DOHH2 (cell line): Measurements from ENCODE around the gene CREB5.

Source experiments
- H3F3A ChIP-seq: fragments of 200-600 bp; sonication (generic), shearing (Covaris generic); 2 replicates; pipeline ENCODE4 v1.6.0; 2016; ENCODE audit warnings: antibody characterized with exemption, mild to moderate bottlenecking; ENCODE audit not compliant: control insufficient read depth, insufficient read depth
- H3K27ac ChIP-seq: fragments of 200-600 bp; sonication (generic); 2 replicates; pipeline ENCODE4 v1.5.1; 2014; ENCODE audit warnings: low read depth, mild to moderate bottlenecking, low read length, moderate library complexity
- H3K27me3 ChIP-seq: fragments of 200-600 bp; sonication (generic); 2 replicates; pipeline ENCODE4 v1.6.1; 2014; ENCODE audit warnings: mild to moderate bottlenecking, low read length, mixed read lengths; ENCODE audit not compliant: control insufficient read depth
- H3K36me3 ChIP-seq: fragments of 200-600 bp; sonication (generic); 2 replicates; pipeline ENCODE4 v1.6.1; 2014; ENCODE audit warnings: mild to moderate bottlenecking, low read length, moderate library complexity, mixed read lengths; ENCODE audit not compliant: control insufficient read depth
- H3K4me1 ChIP-seq: fragments of 200-600 bp; sonication (generic); 2 replicates; pipeline ENCODE4 v1.6.1; 2014; ENCODE audit warnings: mild to moderate bottlenecking, low read length, mixed read lengths; ENCODE audit not compliant: control insufficient read depth
- H3K4me2 ChIP-seq: fragments of 200-600 bp; sonication (generic); 2 replicates; pipeline ENCODE4 v1.6.0; 2014; ENCODE audit warnings: mild to moderate bottlenecking, low read length, moderate library complexity
- H3K4me3 ChIP-seq: fragments of 200-600 bp; sonication (generic); 2 replicates; pipeline ENCODE4 v1.5.1; 2014; ENCODE audit warnings: mild to moderate bottlenecking, low read length, mixed read lengths
- H3K79me2 ChIP-seq: fragments of 200-600 bp; sonication (generic); 2 replicates; pipeline ENCODE4 v1.6.1; 2014; ENCODE audit warnings: mild to moderate bottlenecking, low read length, mixed read lengths; ENCODE audit not compliant: control insufficient read depth
- H3K9me2 ChIP-seq: fragments of 200-600 bp; sonication (generic); replicated peaks from 2 replicates; pipeline ENCODE4 v1.6.1; 2014; ENCODE audit warnings: mild to moderate bottlenecking, low read length, mixed read lengths; ENCODE audit not compliant: control insufficient read depth
- H3K9me3 ChIP-seq: fragments of 200-600 bp; sonication (generic); 2 replicates; pipeline ENCODE4 v1.6.1; 2014; ENCODE audit warnings: antibody characterized with exemption, low read length, mixed read lengths; ENCODE audit not compliant: control insufficient read depth, insufficient read depth
- H4K20me1 ChIP-seq: fragments of 200-600 bp; sonication (generic); 2 replicates; pipeline ENCODE4 v1.6.0; 2014; ENCODE audit warnings: low read depth, mild to moderate bottlenecking, antibody characterized with exemption, low read length, moderate library complexity; ENCODE audit not compliant: control insufficient read depth, insufficient read depth
- CTCF ChIP-seq: fragments of 200-600 bp; sonication (generic); IDR thresholded peaks from one replicate; pipeline ENCODE4 v1.5.1; 2014; ENCODE audit warnings: antibody characterized with exemption, mild to moderate bottlenecking, low read depth, low read length; ENCODE audit not compliant: poor library complexity, severe bottlenecking
- EZH2phosphoT487 ChIP-seq: fragments of 200-600 bp; sonication (generic); IDR thresholded peaks from 2 replicates; pipeline ENCODE4 v1.6.1; 2017; ENCODE audit warnings: borderline replicate concordance, mild to moderate bottlenecking, antibody characterized with exemption, low read length, moderate library complexity, mixed read lengths

The CREB5 gene

GRCh38 chr7:28806841-28807240, 394.5 kb downstream of the CREB5 start:
- Histone ChIP-seq H3F3A (no peaks in the 10 kb centered on the region), H3K79me2 (no peaks in the 10 kb centered on the region), H3K27ac (no peak overlapping the region), H3K36me3 (no peaks in the 10 kb centered on the region), H3K27me3 (no peaks in the 10 kb centered on the region), H3K4me1 (no peaks in the 10 kb centered on the region), H3K4me3 (no peak overlapping the region), H3K4me2 (no peak overlapping the region), H3K9me2 (no peaks in the 10 kb centered on the region), H3K9me3 (no peaks in the 10 kb centered on the region), H4K20me1 (no peaks in the 10 kb centered on the region)
- TF ChIP-seq CTCF (no peak), EZH2phosphoT487 (no peak)

GRCh38 chr7:28807396-28807994, 395.2 kb downstream of the CREB5 start:
- no peak for TF ChIP-seq EZH2phosphoT487
- no peak for TF ChIP-seq CTCF
- Histone ChIP-seq H3K27ac (no peak overlapping the region), H3K9me3 (no peaks in the 10 kb centered on the region), H3K36me3 (no peaks in the 10 kb centered on the region), H3K79me2 (no peaks in the 10 kb centered on the region), H3F3A (no peaks in the 10 kb centered on the region), H4K20me1 (no peaks in the 10 kb centered on the region), H3K9me2 (no peaks in the 10 kb centered on the region), H3K4me2 (no peak overlapping the region), H3K27me3 (no peaks in the 10 kb centered on the region), H3K4me3 (no peak overlapping the region), H3K4me1 (no peaks in the 10 kb centered on the region)

- no peaks in the 10 kb centered on the region for H3K4me1 ChIP-seq
- H3F3A ChIP-seq, result no peaks in the 10 kb centered on the region
- H4K20me1 ChIP-seq, result no peaks in the 10 kb centered on the region
- H3K9me3 ChIP-seq, result no peaks in the 10 kb centered on the region
- H3K9me2 ChIP-seq, result no peaks in the 10 kb centered on the region
- no peak for TF ChIP-seq EZH2phosphoT487
- TF ChIP-seq CTCF, result peak; percentile 38
- no peak overlapping the region for H3K4me2 ChIP-seq
- no peaks in the 10 kb centered on the region for H3K36me3 ChIP-seq
- H3K27ac ChIP-seq, result no peak overlapping the region
- H3K4me3 ChIP-seq, result no peak overlapping the region
- H3K27me3 ChIP-seq, result no peaks in the 10 kb centered on the region
- no peaks in the 10 kb centered on the region for H3K79me2 ChIP-seq
Measured at GRCh38 chr7:28808796-28809533, 396.6 kb downstream of the CREB5 start.
